GM23338 (cell line): Measurements from ENCODE around the gene SSH3. TPM values are rescaled to one million over a fixed set of nuclear protein-coding genes. Genes with fewer than 3 reads are reported as not detected.

Experiments used
- ATAC-seq: fragments of 200-7000 bp; cut with Tn5 transposase; 3 replicates; pipeline ENCODE4 v1.9.1; 2020
- DNase-seq: peaks from one replicate; pipeline ENCODE4 v3.0.0-alpha.2; 2015; ENCODE audit warnings: low spot score
- H2AFZ ChIP-seq: fragments of 200-600 bp; sonication (generic); 2 replicates; pipeline ENCODE4 v1.8.0; 2016; ENCODE audit warnings: antibody characterized with exemption, mild to moderate bottlenecking, moderate library complexity
- H3F3A ChIP-seq: fragments of 200-600 bp; sonication (generic); replicated peaks from 2 replicates; pipeline ENCODE4 v1.8.0; 2017; ENCODE audit warnings: antibody characterized with exemption, mixed run types, low read depth
- H3K27ac ChIP-seq: fragments of 200-600 bp; sonication (generic); 2 replicates; pipeline ENCODE4 v1.6.1; 2016; ENCODE audit warnings: low read depth
- H3K27me3 ChIP-seq: fragments of 200-600 bp; sonication (generic); 2 replicates; pipeline ENCODE4 v1.8.0; 2016; ENCODE audit warnings: mild to moderate bottlenecking, mixed run types, moderate library complexity; ENCODE audit not compliant: insufficient read depth
- H3K36me3 ChIP-seq: fragments of 200-600 bp; sonication (generic); 2 replicates; pipeline ENCODE4 v1.8.0; 2016; ENCODE audit warnings: mild to moderate bottlenecking; ENCODE audit not compliant: insufficient read depth
- H3K4me1 ChIP-seq: fragments of 200-600 bp; sonication (generic); 2 replicates; pipeline ENCODE4 v1.8.0; 2016; ENCODE audit warnings: mild to moderate bottlenecking, moderate library complexity; ENCODE audit not compliant: insufficient read depth
- H3K4me2 ChIP-seq: fragments of 200-600 bp; sonication (generic); 2 replicates; pipeline ENCODE4 v1.7.1; 2017; ENCODE audit warnings: mixed run types
- H3K4me3 ChIP-seq: fragments of 200-600 bp; sonication (generic); 2 replicates; pipeline ENCODE4 v1.6.1; 2016; ENCODE audit warnings: mixed run types
- H3K79me2 ChIP-seq: fragments of 200-600 bp; sonication (generic); replicated peaks from 2 replicates; pipeline ENCODE4 v1.8.0; 2017; ENCODE audit warnings: mild to moderate bottlenecking; ENCODE audit not compliant: insufficient read depth
- H3K9me2 ChIP-seq: fragments of 200-600 bp; sonication (generic); 2 replicates; pipeline ENCODE4 v1.8.0; 2017; ENCODE audit not compliant: insufficient read depth
- H4K20me1 ChIP-seq: fragments of 200-600 bp; sonication (generic); replicated peaks from 2 replicates; pipeline ENCODE4 v1.8.0; 2017; ENCODE audit warnings: mild to moderate bottlenecking; ENCODE audit not compliant: insufficient read depth
- H3K27ac Mint-ChIP-seq: 2 replicates; pipeline ENCODE4 v1.8.0; 2020; ENCODE audit warnings: inconsistent platforms, mild to moderate bottlenecking, moderate library complexity, mixed read lengths
- H3K27me3 Mint-ChIP-seq: 3 replicates; pipeline ENCODE4 v1.8.0; 2022; ENCODE audit warnings: low read depth, mild to moderate bottlenecking, moderate library complexity, mixed read lengths, inconsistent platforms; ENCODE audit not compliant: insufficient read depth, poor library complexity
- H3K36me3 Mint-ChIP-seq: 3 replicates; pipeline ENCODE4 v1.8.0; 2021; ENCODE audit warnings: low read depth, mild to moderate bottlenecking, inconsistent platforms, moderate library complexity, mixed read lengths
- H3K4me1 Mint-ChIP-seq: 3 replicates; pipeline ENCODE4 v1.8.0; 2020; ENCODE audit warnings: mild to moderate bottlenecking, inconsistent platforms, mixed read lengths
- H3K4me3 Mint-ChIP-seq: 3 replicates; pipeline ENCODE4 v1.8.0; 2021; ENCODE audit warnings: moderate library complexity, mild to moderate bottlenecking, inconsistent platforms, mixed read lengths
- H3K9me3 Mint-ChIP-seq: 3 replicates; pipeline ENCODE4 v1.8.0; 2020; ENCODE audit warnings: moderate library complexity, mild to moderate bottlenecking, inconsistent platforms, mixed read lengths
- CREB1 ChIP-seq: fragments of 250-450 bp; sonication (Bioruptor Pico); IDR thresholded peaks from 2 replicates; pipeline ENCODE4 v1.5.0; 2020; ENCODE audit warnings: low read depth, mild to moderate bottlenecking, moderate library complexity
- CTCF ChIP-seq, 2 experiments: fragments of 200-600 bp in 1 of 2; sonication (generic) in 1 of 2; conservative IDR thresholded peaks; 2 replicates each; pipeline versions ENCODE4 v1.5.1 to v1.6.1; 2016 to 2017; ENCODE audit warnings: antibody characterized with exemption in 2 of 2, low read depth in 2 of 2, mild to moderate bottlenecking in 2 of 2, moderate library complexity in 1 of 2
- ETS1 ChIP-seq: IDR thresholded peaks from 2 replicates; pipeline ENCODE4 v1.6.1; 2016; ENCODE audit warnings: antibody characterized with exemption
- EZH2 ChIP-seq: fragments of 200-600 bp; sonication (generic); IDR thresholded peaks from one replicate; pipeline ENCODE4 v1.8.0; 2017; ENCODE audit warnings: antibody characterized with exemption, mild to moderate bottlenecking, low read depth; ENCODE audit not compliant: unreplicated experiment
- EZH2phosphoT487 ChIP-seq: fragments of 200-600 bp; sonication (generic); IDR thresholded peaks from one replicate; pipeline ENCODE4 v1.8.1; 2018; ENCODE audit warnings: antibody characterized with exemption; ENCODE audit not compliant: unreplicated experiment
- JUNB ChIP-seq: IDR thresholded peaks from one replicate; pipeline ENCODE4 v1.6.1; 2016; ENCODE audit warnings: antibody characterized with exemption; ENCODE audit not compliant: unreplicated experiment
- NANOG ChIP-seq: IDR thresholded peaks from 2 replicates; pipeline ENCODE4 v1.6.1; 2016; ENCODE audit warnings: antibody characterized with exemption, borderline replicate concordance
- POLR2AphosphoS5 ChIP-seq: IDR thresholded peaks from 2 replicates; pipeline ENCODE4 v1.6.1; 2016; ENCODE audit warnings: antibody characterized with exemption, low read depth
- REST ChIP-seq: IDR thresholded peaks from one replicate; pipeline ENCODE4 v1.6.1; 2018; ENCODE audit warnings: antibody characterized with exemption; ENCODE audit not compliant: unreplicated experiment
- ZNF114 ChIP-seq: fragments of 250-450 bp; sonication (Bioruptor Pico); IDR thresholded peaks from 2 replicates; pipeline ENCODE4 v1.5.0; 2020; ENCODE audit warnings: mild to moderate bottlenecking, moderate library complexity
- polyA plus RNA-seq: library from polyadenylated mRNA; unstranded; fragments of >200 nt; fragmentation: Nextera tagmentation; extraction: Ambion mirVana; gene quantifications from 2 replicates; pipeline ENCODE4 v1.2.1, GENCODE V29; 2016
- total RNA-seq: library from RNA; depleted of rRNA; stranded (reverse); fragments of >200 nt; shearing (Covaris generic); gene quantifications from 2 replicates; pipeline ENCODE4 v1.2.3, GENCODE V29; 2014

The SSH3 gene
- total and polyA plus RNA-seq, 2 experiments from 2014 or later = 17.8 to 40.0 TPM

- peaks cover 6% of the 10 kb centered on the region; the same call in 2 of the 3 replicates for H3K36me3 Mint-ChIP-seq
- no peaks in the 10 kb centered on the region for H3K9me2 ChIP-seq
- peaks cover 3% of the 10 kb centered on the region; the same call in 1 of the 3 replicates for H3K4me1 Mint-ChIP-seq
- H3F3A ChIP-seq = peaks cover 4% of the 10 kb centered on the region; the same call in 1 of the 2 replicates
- peak overlapping the region; percentile 85 for H3K27ac ChIP-seq
- ATAC-seq = peak; percentile 69
- H3K27me3 ChIP-seq = no peaks in the 10 kb centered on the region
- H3K9me3 Mint-ChIP-seq = no peaks in the 10 kb centered on the region
- peak overlapping the region; percentile 75 for H3K4me3 Mint-ChIP-seq
- 0 out of 2 replicates have a peak overlapping the region, but pooled peaks have one; percentile 36 for H3K27ac Mint-ChIP-seq
- H3K4me2 ChIP-seq = peak overlapping the region; percentile 96
- TF ChIP-seq POLR2AphosphoS5 (0 out of 2 replicates have a peak, but pooled peaks have one; percentile 53), EZH2 (no peak)
- H3K27me3 Mint-ChIP-seq = peaks cover 13% of the 10 kb centered on the region
- peak overlapping the region; percentile 87 for H3K4me3 ChIP-seq
- peak overlapping the region; percentile 84; the same call in 1 of the 2 replicates for H2AFZ ChIP-seq
- H4K20me1 ChIP-seq = no peaks in the 10 kb centered on the region
- H3K4me1 ChIP-seq = peaks cover 15% of the 10 kb centered on the region; the same call in 1 of the 2 replicates
- H3K79me2 ChIP-seq = no peaks in the 10 kb centered on the region
- H3K36me3 ChIP-seq = no peaks in the 10 kb centered on the region
- DNase-seq = peak; percentile 85
Observed at GRCh38 chr11:67302571-67303131, 679 bp upstream of the SSH3 start.

GRCh38 chr11:67303835-67304411 is 593 bp downstream of the SSH3 start:
- Mint-ChIP-seq H3K4me3 (peak overlapping the region; percentile 75; the same call in 2 of the 3 replicates), H3K9me3 (no peaks in the 10 kb centered on the region), H3K4me1 (peaks cover 3% of the 10 kb centered on the region; the same call in 1 of the 3 replicates), H3K27me3 (peaks cover 11% of the 10 kb centered on the region), H3K27ac (no peak overlapping the region), H3K36me3 (no peaks in the 10 kb centered on the region; the same call in 2 of the 3 replicates)
- Histone ChIP-seq H3K4me3 (peak overlapping the region; percentile 87), H3K9me2 (no peaks in the 10 kb centered on the region), H2AFZ (peak overlapping the region; percentile 90), H3K4me2 (peak overlapping the region; percentile 96), H4K20me1 (no peaks in the 10 kb centered on the region), H3K27ac (no peak overlapping the region), H3K36me3 (no peaks in the 10 kb centered on the region), H3K79me2 (no peaks in the 10 kb centered on the region), H3F3A (peaks cover 4% of the 10 kb centered on the region; the same call in 1 of the 2 replicates), H3K27me3 (no peaks in the 10 kb centered on the region), H3K4me1 (peaks cover 15% of the 10 kb centered on the region; the same call in 1 of the 2 replicates)
- TF ChIP-seq EZH2phosphoT487 = no peak
- no peak for TF ChIP-seq CTCF (conservative IDR thresholded peaks at IDR 0.05; ENCODE audit: low read depth in 2 of 2)
- ATAC-seq (peak; percentile 29), DNase-seq (peak; percentile 43)

GRCh38 chr11:67304511-67305113 is 1.3 kb downstream of the SSH3 start:
- Histone ChIP-seq H3K4me1 (peaks cover 15% of the 10 kb centered on the region; the same call in 1 of the 2 replicates), H3K36me3 (no peaks in the 10 kb centered on the region), H3K27me3 (no peaks in the 10 kb centered on the region), H3F3A (peaks cover 4% of the 10 kb centered on the region; the same call in 1 of the 2 replicates), H2AFZ (no peak overlapping the region; the same call in 1 of the 2 replicates), H3K79me2 (no peaks in the 10 kb centered on the region), H4K20me1 (no peaks in the 10 kb centered on the region), H3K9me2 (no peaks in the 10 kb centered on the region), H3K27ac (no peak overlapping the region), H3K4me3 (peak overlapping the region; percentile 87), H3K4me2 (peak overlapping the region; percentile 96)
- Mint-ChIP-seq H3K9me3 (no peaks in the 10 kb centered on the region), H3K27me3 (peaks cover 11% of the 10 kb centered on the region), H3K4me1 (peaks cover 3% of the 10 kb centered on the region; the same call in 1 of the 3 replicates), H3K36me3 (no peaks in the 10 kb centered on the region; the same call in 2 of the 3 replicates), H3K4me3 (peak overlapping the region; percentile 75; the same call in 2 of the 3 replicates), H3K27ac (no peak overlapping the region)
- ATAC-seq (no peak), DNase-seq (no peak)
- no peak for TF ChIP-seq REST
- no peak for TF ChIP-seq CREB1 (CRISPR knock-in tag)
- TF ChIP-seq EZH2phosphoT487 = no peak
- TF ChIP-seq ZNF114 (CRISPR knock-in tag) = no peak
- no peak for TF ChIP-seq NANOG
- no peak for TF ChIP-seq JUNB
- no peak for TF ChIP-seq EZH2
- TF ChIP-seq ETS1 = no peak
